ENCODE results near the gene ALDH3B2.

ALDH3B2 gene

GRCh38 chr11:67628710-67629385 is 45.6 kb downstream of the ALDH3B2 start:
- H3K27ac ChIP-seq (ENCODE audit: low read length, poor library complexity, severe bottlenecking): no peak overlapping the region
- H2BK15ac ChIP-seq (ENCODE audit: low read depth, poor library complexity, severe bottlenecking): no peak overlapping the region
- H3K4me2 ChIP-seq (ENCODE audit: low read length, poor library complexity, severe bottlenecking): peak overlapping the region; percentile 91
- H3K4ac ChIP-seq (ENCODE audit: low read depth in 1 of 2, low read length in 2 of 2): no peak overlapping the region
- WGBS: 50% methylated on average over 23 of the region's 25 CpGs
- DNase-seq: no peak
- H3K27me3 ChIP-seq (ENCODE audit: control insufficient read depth in 1 of 2, insufficient read depth in 1 of 2, low read length in 2 of 2): peaks cover 0 to 4% of the 10 kb centered on the region in 2 experiments
- H4K91ac ChIP-seq (ENCODE audit: low read length): no peak overlapping the region
- peak overlapping the region in 1 of 2 experiments; percentile 10 for H2BK12ac ChIP-seq (ENCODE audit: low read length in 2 of 2)
- no peaks in the 10 kb centered on the region for H3K9me3 ChIP-seq (ENCODE audit: control insufficient read depth, low read length)
- H2BK120ac ChIP-seq (ENCODE audit: low read depth, low read length): no peak overlapping the region
- no peak overlapping the region for H3K9ac ChIP-seq (ENCODE audit: low read length)
- H4K8ac ChIP-seq (ENCODE audit: low read length): peak overlapping the region; percentile 8
- H3K36me3 ChIP-seq (ENCODE audit: control insufficient read depth in 1 of 2, insufficient read depth in 2 of 2, low read depth in 1 of 2, low read length in 2 of 2): peaks cover 0 to 20% of the 10 kb centered on the region in 2 experiments
- H3K4me3 ChIP-seq (ENCODE audit: insufficient read depth in 1 of 2, low read depth in 1 of 2, low read length in 2 of 2): peak overlapping the region; percentile 65 to 80
- no peak overlapping the region for H3K14ac ChIP-seq (ENCODE audit: low read length in 2 of 2)
- H2BK5ac ChIP-seq (ENCODE audit: low read depth, low read length, poor library complexity, severe bottlenecking): no peak overlapping the region
- no peak overlapping the region for H2AFZ ChIP-seq (ENCODE audit: low read depth, low read length)
- H2AK5ac ChIP-seq (ENCODE audit: low read length, severe bottlenecking): no peak overlapping the region
- H3K18ac ChIP-seq (ENCODE audit: low read depth in 1 of 2, low read length in 2 of 2): no peak overlapping the region
- no peak overlapping the region for H3K23ac ChIP-seq (ENCODE audit: low read length in 2 of 2)
- peaks cover 21% of the 10 kb centered on the region for H3K4me1 ChIP-seq (ENCODE audit: control insufficient read depth, insufficient read depth, low read depth, low read length)
- no peaks in the 10 kb centered on the region for H3K79me1 ChIP-seq (replicated peaks; ENCODE audit: low read length, poor library complexity, severe bottlenecking)

GRCh38 chr11:67627812-67628624 is 46.4 kb downstream of the ALDH3B2 start:
- H3K4me3 ChIP-seq (ENCODE audit: insufficient read depth in 1 of 2, low read depth in 1 of 2, low read length in 2 of 2): no peak overlapping the region
- no peaks in the 10 kb centered on the region for H3K27me3 ChIP-seq (ENCODE audit: control insufficient read depth in 1 of 2, insufficient read depth in 1 of 2, low read length in 2 of 2)
- H2BK5ac ChIP-seq (ENCODE audit: low read depth, low read length, poor library complexity, severe bottlenecking): no peak overlapping the region
- no peak overlapping the region for H2BK120ac ChIP-seq (ENCODE audit: low read depth, low read length)
- H4K8ac ChIP-seq (ENCODE audit: low read length): no peak overlapping the region
- no peak for DNase-seq
- H3K9ac ChIP-seq (ENCODE audit: low read length): no peak overlapping the region
- no peak overlapping the region for H3K14ac ChIP-seq (ENCODE audit: low read length in 2 of 2)
- no peak overlapping the region for H2AK5ac ChIP-seq (ENCODE audit: low read length, severe bottlenecking)
- peaks cover 21% of the 10 kb centered on the region for H3K4me1 ChIP-seq (ENCODE audit: control insufficient read depth, insufficient read depth, low read depth, low read length)
- H2AFZ ChIP-seq (ENCODE audit: low read depth, low read length): no peak overlapping the region
- no peak overlapping the region for H4K91ac ChIP-seq (ENCODE audit: low read length)
- no peak overlapping the region for H2BK12ac ChIP-seq (ENCODE audit: low read length in 2 of 2)
- WGBS: 91% methylated on average over 12 of the region's 15 CpGs
- H3K18ac ChIP-seq (ENCODE audit: low read depth in 1 of 2, low read length in 2 of 2): no peak overlapping the region
- H3K23ac ChIP-seq (ENCODE audit: low read length in 2 of 2): no peak overlapping the region
- H2BK15ac ChIP-seq (ENCODE audit: low read depth, poor library complexity, severe bottlenecking): no peak overlapping the region
- H3K36me3 ChIP-seq (ENCODE audit: control insufficient read depth in 1 of 2, insufficient read depth in 2 of 2, low read depth in 1 of 2, low read length in 2 of 2): peaks cover 0 to 20% of the 10 kb centered on the region in 2 experiments
- no peak overlapping the region for H3K4me2 ChIP-seq (ENCODE audit: low read length, poor library complexity, severe bottlenecking)
- H3K79me1 ChIP-seq (replicated peaks; ENCODE audit: low read length, poor library complexity, severe bottlenecking): no peaks in the 10 kb centered on the region
- no peak overlapping the region for H3K4ac ChIP-seq (ENCODE audit: low read depth in 1 of 2, low read length in 2 of 2)
- H3K27ac ChIP-seq (ENCODE audit: low read length, poor library complexity, severe bottlenecking): no peak overlapping the region
- no peaks in the 10 kb centered on the region for H3K9me3 ChIP-seq (ENCODE audit: control insufficient read depth, low read length)

GRCh38 chr11:67627441-67627811 is 47.0 kb downstream of the ALDH3B2 start:
- H3K27me3 ChIP-seq (ENCODE audit: control insufficient read depth in 1 of 2, insufficient read depth in 1 of 2, low read length in 2 of 2): no peaks in the 10 kb centered on the region
- H3K36me3 ChIP-seq (ENCODE audit: control insufficient read depth in 1 of 2, insufficient read depth in 2 of 2, low read depth in 1 of 2, low read length in 2 of 2): peaks cover 0 to 20% of the 10 kb centered on the region in 2 experiments
- H3K14ac ChIP-seq (ENCODE audit: low read length in 2 of 2): no peak overlapping the region
- no peak overlapping the region for H3K4me2 ChIP-seq (ENCODE audit: low read length, poor library complexity, severe bottlenecking)
- DNase-seq: no peak
- H2AFZ ChIP-seq (ENCODE audit: low read depth, low read length): no peak overlapping the region
- H3K4ac ChIP-seq (ENCODE audit: low read depth in 1 of 2, low read length in 2 of 2): no peak overlapping the region
- H3K23ac ChIP-seq (ENCODE audit: low read length in 2 of 2): no peak overlapping the region
- no peak overlapping the region for H2BK5ac ChIP-seq (ENCODE audit: low read depth, low read length, poor library complexity, severe bottlenecking)
- H3K4me3 ChIP-seq (ENCODE audit: insufficient read depth in 1 of 2, low read depth in 1 of 2, low read length in 2 of 2): no peak overlapping the region
- H3K9ac ChIP-seq (ENCODE audit: low read length): no peak overlapping the region
- H3K9me3 ChIP-seq (ENCODE audit: control insufficient read depth, low read length): no peaks in the 10 kb centered on the region
- no peak overlapping the region for H2BK15ac ChIP-seq (ENCODE audit: low read depth, poor library complexity, severe bottlenecking)
- no peak overlapping the region for H4K8ac ChIP-seq (ENCODE audit: low read length)
- H3K4me1 ChIP-seq (ENCODE audit: control insufficient read depth, insufficient read depth, low read depth, low read length): peaks cover 21% of the 10 kb centered on the region
- no peak overlapping the region for H2AK5ac ChIP-seq (ENCODE audit: low read length, severe bottlenecking)
- H3K27ac ChIP-seq (ENCODE audit: low read length, poor library complexity, severe bottlenecking): no peak overlapping the region
- 94% methylated on average over 6 of the region's 6 CpGs for WGBS
- no peak overlapping the region for H2BK120ac ChIP-seq (ENCODE audit: low read depth, low read length)
- H2BK12ac ChIP-seq (ENCODE audit: low read length in 2 of 2): no peak overlapping the region
- H4K91ac ChIP-seq (ENCODE audit: low read length): no peak overlapping the region
- no peaks in the 10 kb centered on the region for H3K79me1 ChIP-seq (replicated peaks; ENCODE audit: low read length, poor library complexity, severe bottlenecking)
- H3K18ac ChIP-seq (ENCODE audit: low read depth in 1 of 2, low read length in 2 of 2): no peak overlapping the region

GRCh38 chr11:67626970-67627369 is 47.5 kb downstream of the ALDH3B2 start:
- no peak overlapping the region for H2AK5ac ChIP-seq (ENCODE audit: low read length, severe bottlenecking)
- H4K91ac ChIP-seq (ENCODE audit: low read length): no peak overlapping the region
- no peak overlapping the region for H2BK5ac ChIP-seq (ENCODE audit: low read depth, low read length, poor library complexity, severe bottlenecking)
- 72% methylated on average over 6 of the region's 10 CpGs for WGBS
- no peak overlapping the region for H3K9ac ChIP-seq (ENCODE audit: low read length)
- no peak overlapping the region for H4K8ac ChIP-seq (ENCODE audit: low read length)
- H3K9me3 ChIP-seq (ENCODE audit: control insufficient read depth, low read length): no peaks in the 10 kb centered on the region
- no peak overlapping the region for H2AFZ ChIP-seq (ENCODE audit: low read depth, low read length)
- no peak for DNase-seq
- no peak overlapping the region for H3K23ac ChIP-seq (ENCODE audit: low read length in 2 of 2)
- H3K79me1 ChIP-seq (replicated peaks; ENCODE audit: low read length, poor library complexity, severe bottlenecking): no peaks in the 10 kb centered on the region
- H2BK15ac ChIP-seq (ENCODE audit: low read depth, poor library complexity, severe bottlenecking): no peak overlapping the region
- H3K27ac ChIP-seq (ENCODE audit: low read length, poor library complexity, severe bottlenecking): no peak overlapping the region
- H2BK12ac ChIP-seq (ENCODE audit: low read length in 2 of 2): no peak overlapping the region
- no peak overlapping the region for H3K4me2 ChIP-seq (ENCODE audit: low read length, poor library complexity, severe bottlenecking)
- H3K4me1 ChIP-seq (ENCODE audit: control insufficient read depth, insufficient read depth, low read depth, low read length): peaks cover 21% of the 10 kb centered on the region
- no peak overlapping the region for H3K4me3 ChIP-seq (ENCODE audit: insufficient read depth in 1 of 2, low read depth in 1 of 2, low read length in 2 of 2)
- H3K4ac ChIP-seq (ENCODE audit: low read depth in 1 of 2, low read length in 2 of 2): no peak overlapping the region
- no peak overlapping the region for H2BK120ac ChIP-seq (ENCODE audit: low read depth, low read length)
- H3K27me3 ChIP-seq (ENCODE audit: control insufficient read depth in 1 of 2, insufficient read depth in 1 of 2, low read length in 2 of 2): no peaks in the 10 kb centered on the region
- H3K18ac ChIP-seq (ENCODE audit: low read depth in 1 of 2, low read length in 2 of 2): no peak overlapping the region
- peaks cover 0 to 20% of the 10 kb centered on the region in 2 experiments for H3K36me3 ChIP-seq (ENCODE audit: control insufficient read depth in 1 of 2, insufficient read depth in 2 of 2, low read depth in 1 of 2, low read length in 2 of 2)
- H3K14ac ChIP-seq (ENCODE audit: low read length in 2 of 2): no peak overlapping the region
